ENCODE measurements around the gene DYNLRB1. TPM values are rescaled to one million over a fixed set of nuclear protein-coding genes. Genes with fewer than 3 reads are reported as not detected.

Gene DYNLRB1
- total and polyA plus RNA-seq, 2 of the 13 experiments (the other 11 are each of a cell fraction or from before 2014, with no cell fraction given): 140 to 244 TPM

DNA sequence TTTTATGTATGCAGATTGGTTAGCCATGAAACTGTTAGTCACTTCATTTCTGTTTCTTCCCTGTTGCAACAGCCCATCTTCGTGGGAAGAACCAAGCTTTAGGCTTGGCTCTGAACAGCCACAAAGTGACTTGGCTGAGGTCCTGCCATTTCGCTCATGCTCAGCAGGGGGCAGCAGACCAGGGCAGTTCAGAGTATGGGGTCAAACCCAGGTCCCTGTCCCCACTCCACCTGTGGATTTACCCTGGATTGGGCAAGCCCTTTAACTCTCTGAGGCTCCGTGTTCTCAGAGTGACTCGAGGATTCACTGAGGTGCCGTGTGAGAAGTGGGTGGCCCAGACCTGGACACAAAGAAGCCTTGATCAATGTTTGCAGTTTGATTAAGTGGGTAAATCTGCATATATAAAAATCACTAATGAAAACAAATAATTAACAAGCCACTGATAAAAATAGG lies 22.5 kb downstream of the DYNLRB1 start (continued):
- TF ChIP-seq, protein P1, sequence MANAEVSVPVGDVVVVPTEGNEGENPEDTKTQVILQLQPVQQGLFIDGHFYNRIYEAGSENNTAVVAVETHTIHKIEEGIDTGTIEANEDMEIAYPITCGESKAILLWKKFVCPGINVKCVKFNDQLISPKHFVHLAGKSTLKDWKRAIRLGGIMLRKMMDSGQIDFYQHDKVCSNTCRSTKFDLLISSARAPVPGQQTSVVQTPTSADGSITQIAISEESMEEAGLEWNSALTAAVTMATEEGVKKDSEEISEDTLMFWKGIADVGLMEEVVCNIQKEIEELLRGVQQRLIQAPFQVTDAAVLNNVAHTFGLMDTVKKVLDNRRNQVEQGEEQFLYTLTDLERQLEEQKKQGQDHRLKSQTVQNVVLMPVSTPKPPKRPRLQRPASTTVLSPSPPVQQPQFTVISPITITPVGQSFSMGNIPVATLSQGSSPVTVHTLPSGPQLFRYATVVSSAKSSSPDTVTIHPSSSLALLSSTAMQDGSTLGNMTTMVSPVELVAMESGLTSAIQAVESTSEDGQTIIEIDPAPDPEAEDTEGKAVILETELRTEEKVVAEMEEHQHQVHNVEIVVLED (CRISPR knock-in tag; IDR thresholded peaks at IDR 0.05; ENCODE audit: borderline replicate concordance): peak; percentile 27; the same call in 1 of the 2 replicates
- peak; percentile 17; the same call in 1 of the 2 replicates for TF ChIP-seq BCL6 (CRISPR knock-in tag; IDR thresholded peaks at IDR 0.05)
- no peak; the same call in 1 of the 2 replicates for TF ChIP-seq DRAP1 (CRISPR knock-in tag; IDR thresholded peaks at IDR 0.05)
- TF ChIP-seq ZNF337 (CRISPR knock-in tag; IDR thresholded peaks at IDR 0.05; ENCODE audit: borderline replicate concordance, low read depth): no peak
- 0 out of 2 replicates have a peak, but pooled peaks have one; percentile 47 for TF ChIP-seq DR1 (CRISPR knock-in tag; IDR thresholded peaks at IDR 0.05)
- TF ChIP-seq HNRNPUL1 (IDR thresholded peaks at IDR 0.05; ENCODE audit: low read depth, low read length): no peak
- TF ChIP-seq ZNF775 (CRISPR knock-in tag; IDR thresholded peaks at IDR 0.05; ENCODE audit: borderline replicate concordance): no peak
- TF ChIP-seq MAFK (conservative IDR thresholded peaks at IDR 0.05 in 1 of 2, IDR thresholded peaks at IDR 0.05 in 1 of 2; ENCODE audit: low read length in 2 of 2): no peak
- peak; percentile 81; the same call in 1 of the 2 replicates for TF ChIP-seq NFATC3 (CRISPR knock-in tag; IDR thresholded peaks at IDR 0.05)
- TF ChIP-seq FOXP1 (IDR thresholded peaks at IDR 0.05): no peak
- TF ChIP-seq FOXP1 (CRISPR knock-in tag; IDR thresholded peaks at IDR 0.05): no peak
- TF ChIP-seq, protein P2, sequence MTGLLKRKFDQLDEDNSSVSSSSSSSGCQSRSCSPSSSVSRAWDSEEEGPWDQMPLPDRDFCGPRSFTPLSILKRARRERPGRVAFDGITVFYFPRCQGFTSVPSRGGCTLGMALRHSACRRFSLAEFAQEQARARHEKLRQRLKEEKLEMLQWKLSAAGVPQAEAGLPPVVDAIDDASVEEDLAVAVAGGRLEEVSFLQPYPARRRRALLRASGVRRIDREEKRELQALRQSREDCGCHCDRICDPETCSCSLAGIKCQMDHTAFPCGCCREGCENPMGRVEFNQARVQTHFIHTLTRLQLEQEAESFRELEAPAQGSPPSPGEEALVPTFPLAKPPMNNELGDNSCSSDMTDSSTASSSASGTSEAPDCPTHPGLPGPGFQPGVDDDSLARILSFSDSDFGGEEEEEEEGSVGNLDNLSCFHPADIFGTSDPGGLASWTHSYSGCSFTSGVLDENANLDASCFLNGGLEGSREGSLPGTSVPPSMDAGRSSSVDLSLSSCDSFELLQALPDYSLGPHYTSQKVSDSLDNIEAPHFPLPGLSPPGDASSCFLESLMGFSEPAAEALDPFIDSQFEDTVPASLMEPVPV (CRISPR knock-in tag; IDR thresholded peaks at IDR 0.05): no peak
- TF ChIP-seq, protein P3, sequence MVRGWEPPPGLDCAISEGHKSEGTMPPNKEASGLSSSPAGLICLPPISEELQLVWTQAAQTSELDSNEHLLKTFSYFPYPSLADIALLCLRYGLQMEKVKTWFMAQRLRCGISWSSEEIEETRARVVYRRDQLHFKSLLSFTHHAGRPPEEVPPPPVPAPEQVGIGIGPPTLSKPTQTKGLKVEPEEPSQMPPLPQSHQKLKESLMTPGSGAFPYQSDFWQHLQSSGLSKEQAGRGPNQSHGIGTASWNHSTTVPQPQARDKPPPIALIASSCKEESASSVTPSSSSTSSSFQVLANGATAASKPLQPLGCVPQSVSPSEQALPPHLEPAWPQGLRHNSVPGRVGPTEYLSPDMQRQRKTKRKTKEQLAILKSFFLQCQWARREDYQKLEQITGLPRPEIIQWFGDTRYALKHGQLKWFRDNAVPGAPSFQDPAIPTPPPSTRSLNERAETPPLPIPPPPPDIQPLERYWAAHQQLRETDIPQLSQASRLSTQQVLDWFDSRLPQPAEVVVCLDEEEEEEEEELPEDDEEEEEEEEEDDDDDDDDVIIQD (CRISPR knock-in tag; IDR thresholded peaks at IDR 0.05; ENCODE audit: low read depth): peak; percentile 54; the same call in 1 of the 2 replicates
- TF ChIP-seq MTERF4 (CRISPR knock-in tag; IDR thresholded peaks at IDR 0.05): no peak
- TF ChIP-seq ISX (CRISPR knock-in tag; conservative IDR thresholded peaks at IDR 0.05): no peak
- TF ChIP-seq ZNF772 (CRISPR knock-in tag; IDR thresholded peaks at IDR 0.05): no peak
- TF ChIP-seq MIXL1 (CRISPR knock-in tag; IDR thresholded peaks at IDR 0.05): 0 out of 2 replicates have a peak, but pooled peaks have one; percentile 16
- TF ChIP-seq ZNF724P (CRISPR knock-in tag; IDR thresholded peaks at IDR 0.05; ENCODE audit: borderline replicate concordance): no peak
- TF ChIP-seq SATB2 (CRISPR knock-in tag; IDR thresholded peaks at IDR 0.05): no peak
- no peak for TF ChIP-seq AGO1 (IDR thresholded peaks at IDR 0.05; ENCODE audit: low read depth, low read length, poor library complexity, severe bottlenecking)

Data from HepG2 (cell line).